Stomach (tissue), 4 donors: ENCODE results near the gene MTMR1.

Source experiments
- POLR2A ChIP-seq, 4 donors: fragments of 450-650 bp; IDR thresholded peaks; one replicate each; pipeline ENCODE4 v1.6.1; 2016; ENCODE audit warnings: antibody characterized with exemption in 4 of 4, control low read depth in 2 of 4, mild to moderate bottlenecking in 1 of 4, moderate library complexity in 1 of 4
- POLR2AphosphoS5 ChIP-seq, 3 donors: sonication (generic); formaldehyde crosslinking; IDR thresholded peaks; one replicate each; pipeline ENCODE4 v1.6.1; 2016; ENCODE audit warnings: antibody characterized with exemption in 3 of 3
- TF ChIP-seq, protein P1 (sequence below), 7 experiments: fragments of 450-650 bp in 4 of 7; fragments of 200-600 bp in 3 of 7; sonication (generic) in 3 of 7; IDR thresholded peaks; one replicate each; pipeline ENCODE4 v1.5.1; 2016 to 2019; ENCODE audit warnings: antibody characterized with exemption in 7 of 7, control low read depth in 2 of 7, mild to moderate bottlenecking in 1 of 7

DNA sequence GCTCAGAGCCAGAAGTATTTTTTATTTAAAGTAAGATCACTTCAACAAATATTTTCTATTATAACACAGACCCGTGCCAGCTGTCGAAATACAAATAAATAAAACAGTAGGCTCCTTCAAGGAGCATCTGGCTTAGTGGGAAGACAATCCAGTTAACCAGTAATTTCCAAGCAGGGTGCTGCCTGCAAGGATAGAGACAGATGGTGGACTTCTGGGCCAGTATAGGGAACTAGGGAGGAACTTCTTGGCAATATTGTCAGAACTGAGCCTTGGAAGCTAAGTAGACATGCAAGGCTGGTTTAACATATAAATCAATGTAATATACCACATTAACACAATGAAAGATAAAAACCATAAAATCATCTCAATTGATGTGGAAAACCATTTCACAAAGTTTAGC lies 17.0 kb upstream of the MTMR1 start:
- TF ChIP-seq, protein P1, sequence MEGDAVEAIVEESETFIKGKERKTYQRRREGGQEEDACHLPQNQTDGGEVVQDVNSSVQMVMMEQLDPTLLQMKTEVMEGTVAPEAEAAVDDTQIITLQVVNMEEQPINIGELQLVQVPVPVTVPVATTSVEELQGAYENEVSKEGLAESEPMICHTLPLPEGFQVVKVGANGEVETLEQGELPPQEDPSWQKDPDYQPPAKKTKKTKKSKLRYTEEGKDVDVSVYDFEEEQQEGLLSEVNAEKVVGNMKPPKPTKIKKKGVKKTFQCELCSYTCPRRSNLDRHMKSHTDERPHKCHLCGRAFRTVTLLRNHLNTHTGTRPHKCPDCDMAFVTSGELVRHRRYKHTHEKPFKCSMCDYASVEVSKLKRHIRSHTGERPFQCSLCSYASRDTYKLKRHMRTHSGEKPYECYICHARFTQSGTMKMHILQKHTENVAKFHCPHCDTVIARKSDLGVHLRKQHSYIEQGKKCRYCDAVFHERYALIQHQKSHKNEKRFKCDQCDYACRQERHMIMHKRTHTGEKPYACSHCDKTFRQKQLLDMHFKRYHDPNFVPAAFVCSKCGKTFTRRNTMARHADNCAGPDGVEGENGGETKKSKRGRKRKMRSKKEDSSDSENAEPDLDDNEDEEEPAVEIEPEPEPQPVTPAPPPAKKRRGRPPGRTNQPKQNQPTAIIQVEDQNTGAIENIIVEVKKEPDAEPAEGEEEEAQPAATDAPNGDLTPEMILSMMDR (IDR thresholded peaks at IDR 0.05) = no peak
- TF ChIP-seq POLR2AphosphoS5 (IDR thresholded peaks at IDR 0.05) (no peak), POLR2A (IDR thresholded peaks at IDR 0.05) (no peak)
